Measurements from ENCODE around the gene DDR1.

GRCh38 chr6:30855429-30856075, 28.8 kb upstream of the DDR1 start:
- no peak for TF ChIP-seq HDGF (IDR thresholded peaks at IDR 0.05; ENCODE audit: borderline replicate concordance)
- no peak for TF ChIP-seq ARNT (IDR thresholded peaks at IDR 0.05)
- TF ChIP-seq FOXM1 (IDR thresholded peaks at IDR 0.05; ENCODE audit: borderline replicate concordance) = no peak
- TF ChIP-seq PKNOX1 (IDR thresholded peaks at IDR 0.05) = no peak
- TF ChIP-seq ZNF384 (IDR thresholded peaks at IDR 0.05) = no peak
- no peak for TF ChIP-seq NFRKB (IDR thresholded peaks at IDR 0.05)
- TF ChIP-seq BHLHE40 (IDR thresholded peaks at IDR 0.05; ENCODE audit: borderline replicate concordance) = no peak
- TF ChIP-seq ELF4 (IDR thresholded peaks at IDR 0.05) = no peak
